ENCODE results near the gene CCNA1.

CCNA1 gene

GRCh38 chr13:36432106-36432544 lies at the start of gene CCNA1:
TSS of gene CCNA1 (plus strand) at chr13:36432495. CDS start at chr13:36433057, 562 bp downstream.
- H3K9me3 ChIP-seq = 0 out of 2 replicates have a peak, but pooled peaks cover 6% of the 10 kb centered on the region
- H3K27ac ChIP-seq = no peak within 1 kb of the TSS
- TF ChIP-seq Cebpa-rat (IDR thresholded peaks at IDR 0.05) = no peak
- peak within 1 kb of the TSS; percentile 100 for H3K4me2 ChIP-seq
- peak within 1 kb of the TSS; percentile 53; the same call in 1 of the 2 replicates for H3K9ac ChIP-seq
- peaks cover 10% of the 10 kb centered on the region for H3K4me1 ChIP-seq
- no peaks in the 10 kb centered on the region for H3K36me3 ChIP-seq
- peak within 1 kb of the TSS; percentile 75 for H3K4me3 ChIP-seq
- peaks cover 48% of the 10 kb centered on the region for H3K27me3 ChIP-seq
- peaks cover 17% of the 10 kb centered on the region; the same call in 1 of the 2 replicates for H4K20me1 ChIP-seq

- Histone ChIP-seq H3K36me3 (no peaks in the 10 kb centered on the region), H3K27me3 (no peaks in the 10 kb centered on the region), H3K4me2 (no peak overlapping the region), H3K9ac (no peak overlapping the region), H3K27ac (no peak overlapping the region), H3K4me3 (no peak overlapping the region), H3K4me1 (no peaks in the 10 kb centered on the region; the same call in 1 of the 2 replicates), H4K20me1 (no peaks in the 10 kb centered on the region), H3K9me3 (no peaks in the 10 kb centered on the region)
- TF ChIP-seq Cebpa-rat (IDR thresholded peaks at IDR 0.05) = no peak
Measured at GRCh38 chr13:36385489-36385888, 46.8 kb upstream of the CCNA1 start.

GRCh38 chr13:36395280-36395679 lies 37.0 kb upstream of the CCNA1 start:
- no peaks in the 10 kb centered on the region for H3K36me3 ChIP-seq
- no peak overlapping the region for H3K4me3 ChIP-seq
- H3K4me2 ChIP-seq = no peak overlapping the region
- H3K27ac ChIP-seq = no peak overlapping the region
- H4K20me1 ChIP-seq = no peaks in the 10 kb centered on the region
- TF ChIP-seq Cebpa-rat (IDR thresholded peaks at IDR 0.05) = no peak
- H3K9ac ChIP-seq = no peak overlapping the region
- H3K4me1 ChIP-seq = no peaks in the 10 kb centered on the region
- H3K9me3 ChIP-seq = no peaks in the 10 kb centered on the region
- no peaks in the 10 kb centered on the region for H3K27me3 ChIP-seq

GRCh38 chr13:36405151-36405550 lies 27.1 kb upstream of the CCNA1 start:
- Histone ChIP-seq H4K20me1 (no peaks in the 10 kb centered on the region), H3K27me3 (no peaks in the 10 kb centered on the region), H3K4me1 (no peaks in the 10 kb centered on the region), H3K9ac (no peak overlapping the region), H3K36me3 (no peaks in the 10 kb centered on the region), H3K4me3 (no peak overlapping the region), H3K27ac (no peak overlapping the region), H3K9me3 (no peaks in the 10 kb centered on the region), H3K4me2 (no peak overlapping the region)
- no peak for TF ChIP-seq Cebpa-rat (IDR thresholded peaks at IDR 0.05)

- Histone ChIP-seq H4K20me1 (no peaks in the 10 kb centered on the region), H3K4me2 (no peak overlapping the region), H3K27ac (no peak overlapping the region), H3K9me3 (peaks cover 25% of the 10 kb centered on the region), H3K36me3 (no peaks in the 10 kb centered on the region), H3K9ac (no peak overlapping the region), H3K27me3 (no peaks in the 10 kb centered on the region), H3K4me1 (peaks cover 29% of the 10 kb centered on the region), H3K4me3 (no peak overlapping the region)
- no peak for TF ChIP-seq Cebpa-rat (IDR thresholded peaks at IDR 0.05)
Measured at GRCh38 chr13:36412736-36413135, 19.6 kb upstream of the CCNA1 start.

GRCh38 chr13:36413161-36413560 lies 19.1 kb upstream of the CCNA1 start:
- peaks cover 25% of the 10 kb centered on the region for H3K9me3 ChIP-seq
- no peak overlapping the region for H3K27ac ChIP-seq
- no peak overlapping the region for H3K4me3 ChIP-seq
- H3K4me2 ChIP-seq = no peak overlapping the region
- no peak overlapping the region for H3K9ac ChIP-seq
- H3K27me3 ChIP-seq = no peaks in the 10 kb centered on the region
- H4K20me1 ChIP-seq = no peaks in the 10 kb centered on the region
- no peaks in the 10 kb centered on the region for H3K36me3 ChIP-seq
- H3K4me1 ChIP-seq = peaks cover 33% of the 10 kb centered on the region
- TF ChIP-seq Cebpa-rat (IDR thresholded peaks at IDR 0.05) = no peak

- peaks cover 39% of the 10 kb centered on the region for H3K4me1 ChIP-seq
- no peaks in the 10 kb centered on the region for H4K20me1 ChIP-seq
- peak overlapping the region; percentile 53 for H3K4me2 ChIP-seq
- H3K4me3 ChIP-seq = no peak overlapping the region; the same call in 1 of the 2 replicates
- 0 out of 2 replicates have a peak overlapping the region, but pooled peaks have one; percentile 21 for H3K27ac ChIP-seq
- no peaks in the 10 kb centered on the region for H3K27me3 ChIP-seq
- no peak overlapping the region for H3K9ac ChIP-seq
- H3K36me3 ChIP-seq = no peaks in the 10 kb centered on the region
- TF ChIP-seq Cebpa-rat (IDR thresholded peaks at IDR 0.05) = no peak
- peaks cover 25% of the 10 kb centered on the region for H3K9me3 ChIP-seq
Measured at GRCh38 chr13:36414461-36414860, 17.8 kb upstream of the CCNA1 start.

- Histone ChIP-seq H4K20me1 (no peaks in the 10 kb centered on the region), H3K4me1 (peaks cover 39% of the 10 kb centered on the region), H3K36me3 (no peaks in the 10 kb centered on the region), H3K9me3 (peaks cover 23% of the 10 kb centered on the region), H3K27ac (peak overlapping the region; percentile 69), H3K27me3 (no peaks in the 10 kb centered on the region), H3K4me2 (peak overlapping the region; percentile 58), H3K4me3 (no peak overlapping the region), H3K9ac (peak overlapping the region; percentile 54; the same call in 1 of the 2 replicates)
- no peak for TF ChIP-seq Cebpa-rat (IDR thresholded peaks at IDR 0.05)
Measured at GRCh38 chr13:36417331-36417730, 15.0 kb upstream of the CCNA1 start.

GRCh38 chr13:36418022-36418805 lies 14.1 kb upstream of the CCNA1 start:
- Histone ChIP-seq H3K27ac (peak overlapping the region; percentile 69), H3K27me3 (no peaks in the 10 kb centered on the region), H3K4me1 (peaks cover 39% of the 10 kb centered on the region), H3K9me3 (peaks cover 17% of the 10 kb centered on the region), H3K9ac (peak overlapping the region; percentile 39; the same call in 1 of the 2 replicates), H4K20me1 (no peaks in the 10 kb centered on the region), H3K4me2 (peak overlapping the region; percentile 58), H3K4me3 (no peak overlapping the region), H3K36me3 (no peaks in the 10 kb centered on the region)
- TF ChIP-seq Cebpa-rat (IDR thresholded peaks at IDR 0.05) = no peak; the same call in 1 of the 2 replicates

- peaks cover 25% of the 10 kb centered on the region for H3K4me1 ChIP-seq
- H3K27me3 ChIP-seq = no peaks in the 10 kb centered on the region
- H3K27ac ChIP-seq = no peak overlapping the region
- H3K4me2 ChIP-seq = no peak overlapping the region
- no peak for TF ChIP-seq Cebpa-rat (IDR thresholded peaks at IDR 0.05)
- H3K9ac ChIP-seq = no peak overlapping the region
- H3K4me3 ChIP-seq = no peak overlapping the region
- no peaks in the 10 kb centered on the region for H3K36me3 ChIP-seq
- H4K20me1 ChIP-seq = no peaks in the 10 kb centered on the region
- peaks cover 13% of the 10 kb centered on the region for H3K9me3 ChIP-seq
Measured at GRCh38 chr13:36420437-36420891, 11.8 kb upstream of the CCNA1 start.

All from BLaER1 (cell line).